H9 (cell line): Measurements from ENCODE around the gene ZNF629. TPM values are rescaled to one million over a fixed set of nuclear protein-coding genes. Genes with fewer than 3 reads are reported as not detected.

Experiments
- DNase-seq: peaks from one replicate; pipeline ENCODE4 v3.0.0-alpha.2; 2017
- H2AFZ ChIP-seq: one replicate; pipeline ENCODE4 v1.6.1; 2013; ENCODE audit warnings: mild to moderate bottlenecking, low read length, control low read depth, moderate library complexity
- H2AK5ac ChIP-seq: 2 replicates; pipeline ENCODE4 v1.6.1; 2013; ENCODE audit warnings: low read length, control low read depth, mixed read lengths; ENCODE audit not compliant: insufficient read length
- H2BK120ac ChIP-seq: one replicate; pipeline ENCODE4 v1.6.1; 2013; ENCODE audit warnings: low read depth, mild to moderate bottlenecking, low read length, control low read depth, inconsistent platforms; ENCODE audit not compliant: poor library complexity, severe bottlenecking
- H2BK12ac ChIP-seq: 2 replicates; pipeline ENCODE4 v1.6.1; 2013; ENCODE audit warnings: low read length, control low read depth, mixed read lengths, low read depth; ENCODE audit not compliant: insufficient read length
- H2BK15ac ChIP-seq: 2 replicates; pipeline ENCODE4 v1.6.1; 2013; ENCODE audit warnings: low read depth, low read length, control low read depth
- H2BK20ac ChIP-seq: one replicate; pipeline ENCODE4 v1.6.1; 2013; ENCODE audit warnings: low read depth, mild to moderate bottlenecking, low read length, control low read depth, inconsistent platforms; ENCODE audit not compliant: poor library complexity, severe bottlenecking
- H2BK5ac ChIP-seq: 2 replicates; pipeline ENCODE4 v1.6.1; 2013; ENCODE audit warnings: low read length, control low read depth, mixed read lengths; ENCODE audit not compliant: insufficient read length
- H3K14ac ChIP-seq: 2 replicates; pipeline ENCODE4 v1.6.1; 2013; ENCODE audit warnings: low read length, control low read depth; ENCODE audit not compliant: insufficient read depth
- H3K18ac ChIP-seq: 2 replicates; pipeline ENCODE4 v1.6.1; 2013; ENCODE audit warnings: low read depth, mild to moderate bottlenecking, mixed read lengths, low read length, control low read depth; ENCODE audit not compliant: insufficient read length
- H3K23ac ChIP-seq: 2 replicates; pipeline ENCODE4 v1.6.1; 2013; ENCODE audit warnings: low read length, control low read depth, mixed read lengths, low read depth; ENCODE audit not compliant: insufficient read length
- H3K23me2 ChIP-seq: 2 replicates; pipeline ENCODE4 v1.6.1; 2013; ENCODE audit warnings: low read depth, mild to moderate bottlenecking, mixed read lengths, low read length, control low read depth; ENCODE audit not compliant: insufficient read length, poor library complexity, severe bottlenecking
- H3K27ac ChIP-seq: 2 replicates; pipeline ENCODE4 v1.5.1; 2013; ENCODE audit warnings: low read length, control low read depth, mixed read lengths, low read depth; ENCODE audit not compliant: insufficient read length
- H3K27me3 ChIP-seq: 2 replicates; pipeline ENCODE4 v1.6.1; 2013; ENCODE audit warnings: low read length, control low read depth, inconsistent platforms; ENCODE audit not compliant: insufficient read depth
- H3K4ac ChIP-seq: 2 replicates; pipeline ENCODE4 v1.6.1; 2013; ENCODE audit warnings: low read depth, mild to moderate bottlenecking, control low read depth, inconsistent platforms, low read length, moderate library complexity
- H3K4me1 ChIP-seq: 2 replicates; pipeline ENCODE4 v1.6.1; 2013; ENCODE audit warnings: low read length, control low read depth, inconsistent platforms; ENCODE audit not compliant: insufficient read depth
- H3K4me2 ChIP-seq: 2 replicates; pipeline ENCODE4 v1.6.1; 2013; ENCODE audit warnings: low read length, control low read depth, mixed read lengths; ENCODE audit not compliant: insufficient read length, insufficient read depth
- H3K56ac ChIP-seq: 2 replicates; pipeline ENCODE4 v1.6.1; 2013; ENCODE audit warnings: low read depth, mild to moderate bottlenecking, mixed read lengths, low read length, control low read depth; ENCODE audit not compliant: insufficient read length
- H3K79me1 ChIP-seq: 2 replicates; pipeline ENCODE4 v1.6.1; 2013; ENCODE audit warnings: low read depth, mild to moderate bottlenecking, moderate library complexity, low read length, control low read depth, inconsistent platforms; ENCODE audit not compliant: insufficient read depth, poor library complexity, severe bottlenecking
- H3K79me2 ChIP-seq: 2 replicates; pipeline ENCODE4 v1.6.1; 2013; ENCODE audit warnings: low read length, control low read depth, inconsistent platforms; ENCODE audit not compliant: insufficient read depth
- H3K9ac ChIP-seq: 2 replicates; pipeline ENCODE4 v1.6.1; 2013; ENCODE audit warnings: low read length, control low read depth, mixed read lengths; ENCODE audit not compliant: insufficient read length; ENCODE audit errors: extremely low read depth
- H3K9me3 ChIP-seq: one replicate; pipeline ENCODE4 v1.6.1; 2013; ENCODE audit warnings: low read depth, low read length, inconsistent platforms; ENCODE audit not compliant: control insufficient read depth
- H3T11ph ChIP-seq: one replicate; pipeline ENCODE4 v1.6.1; 2013; ENCODE audit warnings: mild to moderate bottlenecking, low read length, control low read depth, inconsistent platforms
- H4K20me1 ChIP-seq: one replicate; pipeline ENCODE4 v1.6.1; 2013; ENCODE audit not compliant: control insufficient read depth, insufficient read length, insufficient read depth
- H4K5ac ChIP-seq: 2 replicates; pipeline ENCODE4 v1.6.1; 2013; ENCODE audit warnings: low read depth, mild to moderate bottlenecking, mixed read lengths, low read length, control low read depth; ENCODE audit not compliant: insufficient read length
- H4K8ac ChIP-seq: replicated peaks from 2 replicates; pipeline ENCODE4 v1.6.1; 2013; ENCODE audit warnings: low read length, control low read depth, mixed read lengths, low read depth; ENCODE audit not compliant: insufficient read length
- H4K91ac ChIP-seq: 2 replicates; pipeline ENCODE4 v1.6.1; 2013; ENCODE audit warnings: low read depth, mild to moderate bottlenecking, moderate library complexity, mixed read lengths, low read length, control low read depth; ENCODE audit not compliant: insufficient read length
- H3K27ac Mint-ChIP-seq, 3 experiments: 2 replicates in 2 of 3; 3 replicates in 1 of 3; pipeline ENCODE4 v1.8.0; 2020 to 2021; ENCODE audit warnings: mixed read lengths in 3 of 3, mild to moderate bottlenecking in 1 of 3, moderate library complexity in 1 of 3
- H3K27me3 Mint-ChIP-seq: 2 replicates; pipeline ENCODE4 v1.8.0; 2021; ENCODE audit warnings: low read depth, mild to moderate bottlenecking, moderate library complexity, mixed read lengths
- H3K36me3 Mint-ChIP-seq, 3 experiments: 2 replicates in 2 of 3; 3 replicates in 1 of 3; pipeline ENCODE4 v1.8.0; 2020 to 2021; ENCODE audit warnings: low read depth in 3 of 3, mixed read lengths in 3 of 3; ENCODE audit not compliant: insufficient read depth in 1 of 3
- H3K4me1 Mint-ChIP-seq, 2 experiments: 2 replicates each; pipeline ENCODE4 v1.8.0; 2020; ENCODE audit warnings: mixed read lengths in 2 of 2
- H3K4me3 Mint-ChIP-seq, 2 experiments: 2 replicates in 1 of 2; 3 replicates in 1 of 2; pipeline ENCODE4 v1.8.0; 2020 to 2021; ENCODE audit warnings: mild to moderate bottlenecking in 2 of 2, mixed read lengths in 2 of 2, moderate library complexity in 1 of 2
- H3K9me3 Mint-ChIP-seq, 2 experiments: 2 replicates in 1 of 2; 3 replicates in 1 of 2; pipeline ENCODE4 v1.8.0; 2020; ENCODE audit warnings: mild to moderate bottlenecking in 2 of 2, mixed read lengths in 2 of 2, moderate library complexity in 1 of 2
- CTCF ChIP-seq: fragments of 200-600 bp; sonication (generic); conservative IDR thresholded peaks from 3 replicates; pipeline ENCODE4 v1.8.0; 2021; ENCODE audit warnings: antibody characterized with exemption, mild to moderate bottlenecking
- WGBS: extraction: QIAGEN DNeasy Blood & Tissue Kit; methylation state at CpG from one replicate; pipeline ENCODE4 v1.1.7; 2013; ENCODE audit warnings: missing lambda C conversion rate, low lambda C conversion rate, mixed read lengths; ENCODE audit not compliant: insufficient read length; ENCODE audit errors: extremely low coverage; 5-methylcytosine and 5-hydroxymethylcytosine counted together
- total RNA-seq: library from RNA; stranded (reverse); gene quantifications from 2 replicates; pipeline ENCODE4 v1.2.1, GENCODE V29; 2021

The ZNF629 gene
- total RNA-seq, 1 experiment from 2014 or later: 20.0 TPM

GRCh38 chr16:30746638-30747175 is 40.3 kb downstream of the ZNF629 start:
- Histone ChIP-seq H3K4ac (no peak overlapping the region), H2AK5ac (no peak overlapping the region), H3K9ac (no peak overlapping the region), H3K56ac (no peak overlapping the region), H3K27ac (no peak overlapping the region), H3K9me3 (no peaks in the 10 kb centered on the region), H4K91ac (no peak overlapping the region), H4K5ac (no peak overlapping the region), H2BK5ac (no peak overlapping the region), H4K20me1 (no peaks in the 10 kb centered on the region), H3K4me2 (no peak overlapping the region), H3T11ph (no peak overlapping the region), H3K27me3 (no peaks in the 10 kb centered on the region), H2BK20ac (no peak overlapping the region), H2BK15ac (no peak overlapping the region), H2BK12ac (no peak overlapping the region), H3K23me2 (peaks cover 5% of the 10 kb centered on the region), H3K79me1 (peaks cover 2% of the 10 kb centered on the region), H3K4me1 (no peaks in the 10 kb centered on the region), H2AFZ (no peak overlapping the region), H3K18ac (no peak overlapping the region), H3K23ac (no peak overlapping the region), H2BK120ac (no peak overlapping the region), H3K79me2 (peaks cover 4% of the 10 kb centered on the region; the same call in 1 of the 2 replicates), H3K14ac (no peak overlapping the region), H4K8ac (no peak overlapping the region)
- H3K27ac Mint-ChIP-seq: no peak overlapping the region
- DNase-seq: no peak
- peaks cover 7 to 17% of the 10 kb centered on the region in 2 experiments for H3K4me1 Mint-ChIP-seq
- H3K9me3 Mint-ChIP-seq: peaks cover 0 to 1% of the 10 kb centered on the region in 2 experiments; a peak in 1 of 5 replicates
- no peak overlapping the region for H3K4me3 Mint-ChIP-seq
- TF ChIP-seq CTCF: no peak
- WGBS: no CpG with 5 or more reads among the region's 9 CpGs
- peaks cover 6 to 52% (median 34%) of the 10 kb centered on the region in 3 experiments; a peak in 6 of 7 replicates for H3K36me3 Mint-ChIP-seq
- H3K27me3 Mint-ChIP-seq: no peaks in the 10 kb centered on the region
